H9 (cell line): ENCODE measurements around the gene GET4. TPM values are rescaled to one million over a fixed set of nuclear protein-coding genes. Genes with fewer than 3 reads are reported as not detected.
A peak's percentile ranks its signal among the peaks of the same experiment; 100 is the strongest.

Experiments
- DNase-seq: peaks from one replicate; pipeline ENCODE4 v3.0.0-alpha.2; 2017
- H2AFZ ChIP-seq: one replicate; pipeline ENCODE4 v1.6.1; 2013; ENCODE audit warnings: mild to moderate bottlenecking, low read length, control low read depth, moderate library complexity
- H2AK5ac ChIP-seq: 2 replicates; pipeline ENCODE4 v1.6.1; 2013; ENCODE audit warnings: low read length, control low read depth, mixed read lengths; ENCODE audit not compliant: insufficient read length
- H2BK120ac ChIP-seq: one replicate; pipeline ENCODE4 v1.6.1; 2013; ENCODE audit warnings: low read depth, mild to moderate bottlenecking, low read length, control low read depth, inconsistent platforms; ENCODE audit not compliant: poor library complexity, severe bottlenecking
- H2BK12ac ChIP-seq: 2 replicates; pipeline ENCODE4 v1.6.1; 2013; ENCODE audit warnings: low read length, control low read depth, mixed read lengths, low read depth; ENCODE audit not compliant: insufficient read length
- H2BK15ac ChIP-seq: 2 replicates; pipeline ENCODE4 v1.6.1; 2013; ENCODE audit warnings: low read depth, low read length, control low read depth
- H2BK20ac ChIP-seq: one replicate; pipeline ENCODE4 v1.6.1; 2013; ENCODE audit warnings: low read depth, mild to moderate bottlenecking, low read length, control low read depth, inconsistent platforms; ENCODE audit not compliant: poor library complexity, severe bottlenecking
- H2BK5ac ChIP-seq: 2 replicates; pipeline ENCODE4 v1.6.1; 2013; ENCODE audit warnings: low read length, control low read depth, mixed read lengths; ENCODE audit not compliant: insufficient read length
- H3K14ac ChIP-seq: 2 replicates; pipeline ENCODE4 v1.6.1; 2013; ENCODE audit warnings: low read length, control low read depth; ENCODE audit not compliant: insufficient read depth
- H3K18ac ChIP-seq: 2 replicates; pipeline ENCODE4 v1.6.1; 2013; ENCODE audit warnings: low read depth, mild to moderate bottlenecking, mixed read lengths, low read length, control low read depth; ENCODE audit not compliant: insufficient read length
- H3K23ac ChIP-seq: 2 replicates; pipeline ENCODE4 v1.6.1; 2013; ENCODE audit warnings: low read length, control low read depth, mixed read lengths, low read depth; ENCODE audit not compliant: insufficient read length
- H3K23me2 ChIP-seq: 2 replicates; pipeline ENCODE4 v1.6.1; 2013; ENCODE audit warnings: low read depth, mild to moderate bottlenecking, mixed read lengths, low read length, control low read depth; ENCODE audit not compliant: insufficient read length, poor library complexity, severe bottlenecking
- H3K27ac ChIP-seq: 2 replicates; pipeline ENCODE4 v1.5.1; 2013; ENCODE audit warnings: low read length, control low read depth, mixed read lengths, low read depth; ENCODE audit not compliant: insufficient read length
- H3K27me3 ChIP-seq: 2 replicates; pipeline ENCODE4 v1.6.1; 2013; ENCODE audit warnings: low read length, control low read depth, inconsistent platforms; ENCODE audit not compliant: insufficient read depth
- H3K4ac ChIP-seq: 2 replicates; pipeline ENCODE4 v1.6.1; 2013; ENCODE audit warnings: low read depth, mild to moderate bottlenecking, control low read depth, inconsistent platforms, low read length, moderate library complexity
- H3K4me1 ChIP-seq: 2 replicates; pipeline ENCODE4 v1.6.1; 2013; ENCODE audit warnings: low read length, control low read depth, inconsistent platforms; ENCODE audit not compliant: insufficient read depth
- H3K4me2 ChIP-seq: 2 replicates; pipeline ENCODE4 v1.6.1; 2013; ENCODE audit warnings: low read length, control low read depth, mixed read lengths; ENCODE audit not compliant: insufficient read length, insufficient read depth
- H3K56ac ChIP-seq: 2 replicates; pipeline ENCODE4 v1.6.1; 2013; ENCODE audit warnings: low read depth, mild to moderate bottlenecking, mixed read lengths, low read length, control low read depth; ENCODE audit not compliant: insufficient read length
- H3K79me1 ChIP-seq: 2 replicates; pipeline ENCODE4 v1.6.1; 2013; ENCODE audit warnings: low read depth, mild to moderate bottlenecking, moderate library complexity, low read length, control low read depth, inconsistent platforms; ENCODE audit not compliant: insufficient read depth, poor library complexity, severe bottlenecking
- H3K79me2 ChIP-seq: 2 replicates; pipeline ENCODE4 v1.6.1; 2013; ENCODE audit warnings: low read length, control low read depth, inconsistent platforms; ENCODE audit not compliant: insufficient read depth
- H3K9ac ChIP-seq: 2 replicates; pipeline ENCODE4 v1.6.1; 2013; ENCODE audit warnings: low read length, control low read depth, mixed read lengths; ENCODE audit not compliant: insufficient read length; ENCODE audit errors: extremely low read depth
- H3K9me3 ChIP-seq: one replicate; pipeline ENCODE4 v1.6.1; 2013; ENCODE audit warnings: low read depth, low read length, inconsistent platforms; ENCODE audit not compliant: control insufficient read depth
- H3T11ph ChIP-seq: one replicate; pipeline ENCODE4 v1.6.1; 2013; ENCODE audit warnings: mild to moderate bottlenecking, low read length, control low read depth, inconsistent platforms
- H4K20me1 ChIP-seq: one replicate; pipeline ENCODE4 v1.6.1; 2013; ENCODE audit not compliant: control insufficient read depth, insufficient read length, insufficient read depth
- H4K5ac ChIP-seq: 2 replicates; pipeline ENCODE4 v1.6.1; 2013; ENCODE audit warnings: low read depth, mild to moderate bottlenecking, mixed read lengths, low read length, control low read depth; ENCODE audit not compliant: insufficient read length
- H4K8ac ChIP-seq: replicated peaks from 2 replicates; pipeline ENCODE4 v1.6.1; 2013; ENCODE audit warnings: low read length, control low read depth, mixed read lengths, low read depth; ENCODE audit not compliant: insufficient read length
- H4K91ac ChIP-seq: 2 replicates; pipeline ENCODE4 v1.6.1; 2013; ENCODE audit warnings: low read depth, mild to moderate bottlenecking, moderate library complexity, mixed read lengths, low read length, control low read depth; ENCODE audit not compliant: insufficient read length
- H3K27ac Mint-ChIP-seq, 3 experiments: 2 replicates in 2 of 3; 3 replicates in 1 of 3; pipeline ENCODE4 v1.8.0; 2020 to 2021; ENCODE audit warnings: mixed read lengths in 3 of 3, mild to moderate bottlenecking in 1 of 3, moderate library complexity in 1 of 3
- H3K27me3 Mint-ChIP-seq: 2 replicates; pipeline ENCODE4 v1.8.0; 2021; ENCODE audit warnings: low read depth, mild to moderate bottlenecking, moderate library complexity, mixed read lengths
- H3K36me3 Mint-ChIP-seq, 3 experiments: 2 replicates in 2 of 3; 3 replicates in 1 of 3; pipeline ENCODE4 v1.8.0; 2020 to 2021; ENCODE audit warnings: low read depth in 3 of 3, mixed read lengths in 3 of 3; ENCODE audit not compliant: insufficient read depth in 1 of 3
- H3K4me1 Mint-ChIP-seq, 2 experiments: 2 replicates each; pipeline ENCODE4 v1.8.0; 2020; ENCODE audit warnings: mixed read lengths in 2 of 2
- H3K4me3 Mint-ChIP-seq, 2 experiments: 2 replicates in 1 of 2; 3 replicates in 1 of 2; pipeline ENCODE4 v1.8.0; 2020 to 2021; ENCODE audit warnings: mild to moderate bottlenecking in 2 of 2, mixed read lengths in 2 of 2, moderate library complexity in 1 of 2
- H3K9me3 Mint-ChIP-seq, 2 experiments: 2 replicates in 1 of 2; 3 replicates in 1 of 2; pipeline ENCODE4 v1.8.0; 2020; ENCODE audit warnings: mild to moderate bottlenecking in 2 of 2, mixed read lengths in 2 of 2, moderate library complexity in 1 of 2
- WGBS: extraction: QIAGEN DNeasy Blood & Tissue Kit; methylation state at CpG from one replicate; pipeline ENCODE4 v1.1.7; 2013; ENCODE audit warnings: missing lambda C conversion rate, low lambda C conversion rate, mixed read lengths; ENCODE audit not compliant: insufficient read length; ENCODE audit errors: extremely low coverage; 5-methylcytosine and 5-hydroxymethylcytosine counted together
- total RNA-seq: library from RNA; stranded (reverse); gene quantifications from 2 replicates; pipeline ENCODE4 v1.2.1, GENCODE V29; 2021
- TF ChIP-seq, protein P1 (sequence below): fragments of 200-600 bp; sonication (generic); conservative IDR thresholded peaks from 3 replicates; pipeline ENCODE4 v1.8.0; 2021; ENCODE audit warnings: antibody characterized with exemption, mild to moderate bottlenecking

The GET4 gene
- total RNA-seq, 1 experiment from 2014 or later = 70.2 TPM

DNA sequence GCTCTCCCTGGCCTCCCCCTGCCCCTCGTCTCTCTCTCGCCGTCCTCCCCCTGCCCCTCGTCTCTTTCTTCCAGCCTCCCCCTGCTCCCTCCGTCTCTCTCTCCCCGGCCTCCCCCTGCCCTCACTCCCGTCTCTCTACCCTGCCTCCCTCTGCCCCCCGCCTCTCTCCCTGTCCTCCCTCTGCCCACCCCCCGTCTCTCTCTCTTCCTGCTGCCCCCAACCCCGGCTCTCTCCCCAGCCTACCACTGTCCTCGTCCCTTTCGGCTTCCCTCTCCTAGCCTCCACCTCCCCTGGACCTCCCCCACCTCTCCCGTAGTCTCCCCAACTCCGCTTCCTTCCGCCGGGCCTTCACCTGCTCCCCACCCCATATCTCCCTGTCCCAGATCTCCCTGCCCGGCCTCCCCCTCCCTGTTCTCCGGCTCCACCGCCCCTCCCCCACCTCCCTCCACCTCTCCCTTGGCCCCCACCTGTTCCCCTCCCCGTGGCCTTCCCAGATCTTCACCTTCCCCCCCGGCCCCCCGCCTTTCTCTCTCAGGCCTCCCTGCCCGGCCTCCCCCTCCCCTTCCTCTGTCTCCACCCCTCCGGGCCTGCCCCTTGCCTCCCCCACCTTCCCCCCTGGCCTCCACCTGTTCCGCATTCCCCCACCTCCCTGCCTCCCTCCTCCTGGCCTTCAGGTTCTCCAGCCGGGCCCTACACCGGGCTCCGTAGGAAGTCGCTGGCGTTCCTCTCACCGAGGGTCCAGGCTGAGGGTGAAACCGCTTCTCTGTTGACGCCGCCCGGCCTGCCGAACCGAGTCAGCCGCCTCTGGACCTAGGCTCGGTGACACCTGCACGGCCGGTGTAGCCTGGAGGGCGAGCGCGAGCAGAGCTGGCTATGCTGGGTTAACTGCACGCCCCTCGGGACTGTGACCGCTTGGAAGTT lies 1.2 kb downstream of the GET4 start:
- Mint-ChIP-seq H3K9me3 (peaks cover 5 to 6% of the 10 kb centered on the region in 2 experiments), H3K27ac (peak overlapping the region; percentile 84 to 93 (median 88); a peak in 4 of 7 replicates), H3K4me1 (peaks cover 12% of the 10 kb centered on the region in 2 experiments), H3K4me3 (peak overlapping the region; percentile 91 to 95), H3K27me3 (no peaks in the 10 kb centered on the region), H3K36me3 (peaks cover 27 to 42% (median 40%) of the 10 kb centered on the region in 3 experiments)
- no peak overlapping the region for H3K23ac ChIP-seq
- H4K20me1 ChIP-seq = no peaks in the 10 kb centered on the region
- H4K8ac ChIP-seq = no peak overlapping the region
- H3K27me3 ChIP-seq = no peaks in the 10 kb centered on the region
- H3K9me3 ChIP-seq = no peaks in the 10 kb centered on the region
- no peak overlapping the region for H2AK5ac ChIP-seq
- H2BK5ac ChIP-seq = no peak overlapping the region
- H3K4ac ChIP-seq = no peak overlapping the region
- H2BK12ac ChIP-seq = no peak overlapping the region
- peaks cover 5% of the 10 kb centered on the region for H3K23me2 ChIP-seq
- no peak for DNase-seq
- H2AFZ ChIP-seq = no peak overlapping the region
- H4K5ac ChIP-seq = no peak overlapping the region
- peaks cover 40% of the 10 kb centered on the region; the same call in 1 of the 2 replicates for H3K79me2 ChIP-seq
- H3K9ac ChIP-seq = peak overlapping the region; percentile 75
- peak overlapping the region; percentile 35 for H3K4me2 ChIP-seq
- peaks cover 3% of the 10 kb centered on the region for H3K79me1 ChIP-seq
- H3K56ac ChIP-seq = no peak overlapping the region
- no peak overlapping the region for H3K18ac ChIP-seq
- H2BK120ac ChIP-seq = no peak overlapping the region
- H3K4me1 ChIP-seq = 0 out of 2 replicates have a peak, but pooled peaks cover 2% of the 10 kb centered on the region
- no peak overlapping the region; the same call in 1 of the 2 replicates for H3K14ac ChIP-seq
- H3T11ph ChIP-seq = no peak overlapping the region
- TF ChIP-seq, protein P1, sequence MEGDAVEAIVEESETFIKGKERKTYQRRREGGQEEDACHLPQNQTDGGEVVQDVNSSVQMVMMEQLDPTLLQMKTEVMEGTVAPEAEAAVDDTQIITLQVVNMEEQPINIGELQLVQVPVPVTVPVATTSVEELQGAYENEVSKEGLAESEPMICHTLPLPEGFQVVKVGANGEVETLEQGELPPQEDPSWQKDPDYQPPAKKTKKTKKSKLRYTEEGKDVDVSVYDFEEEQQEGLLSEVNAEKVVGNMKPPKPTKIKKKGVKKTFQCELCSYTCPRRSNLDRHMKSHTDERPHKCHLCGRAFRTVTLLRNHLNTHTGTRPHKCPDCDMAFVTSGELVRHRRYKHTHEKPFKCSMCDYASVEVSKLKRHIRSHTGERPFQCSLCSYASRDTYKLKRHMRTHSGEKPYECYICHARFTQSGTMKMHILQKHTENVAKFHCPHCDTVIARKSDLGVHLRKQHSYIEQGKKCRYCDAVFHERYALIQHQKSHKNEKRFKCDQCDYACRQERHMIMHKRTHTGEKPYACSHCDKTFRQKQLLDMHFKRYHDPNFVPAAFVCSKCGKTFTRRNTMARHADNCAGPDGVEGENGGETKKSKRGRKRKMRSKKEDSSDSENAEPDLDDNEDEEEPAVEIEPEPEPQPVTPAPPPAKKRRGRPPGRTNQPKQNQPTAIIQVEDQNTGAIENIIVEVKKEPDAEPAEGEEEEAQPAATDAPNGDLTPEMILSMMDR = no peak
- WGBS = no CpG with 5 or more reads among the region's 47 CpGs
- no peak overlapping the region for H3K27ac ChIP-seq
- H4K91ac ChIP-seq = no peak overlapping the region
- no peak overlapping the region for H2BK20ac ChIP-seq
- H2BK15ac ChIP-seq = no peak overlapping the region
